DMS53 treated with DMSO at 0.1 percent for 48 hours (cell line): ENCODE data around the gene ACYP2.
"Not testable (repeated sequence)": the region's sequence is repeated elsewhere in the genome, so short reads cannot be mapped to it uniquely, and the experiment has no call there.

ENCODE experiments used
- DNase-seq: peaks from one replicate; lab custom pipeline; 2025; ENCODE audit not compliant: unreplicated experiment; lab: John Stamatoyannopoulos, UW

ACYP2 gene

DNA sequence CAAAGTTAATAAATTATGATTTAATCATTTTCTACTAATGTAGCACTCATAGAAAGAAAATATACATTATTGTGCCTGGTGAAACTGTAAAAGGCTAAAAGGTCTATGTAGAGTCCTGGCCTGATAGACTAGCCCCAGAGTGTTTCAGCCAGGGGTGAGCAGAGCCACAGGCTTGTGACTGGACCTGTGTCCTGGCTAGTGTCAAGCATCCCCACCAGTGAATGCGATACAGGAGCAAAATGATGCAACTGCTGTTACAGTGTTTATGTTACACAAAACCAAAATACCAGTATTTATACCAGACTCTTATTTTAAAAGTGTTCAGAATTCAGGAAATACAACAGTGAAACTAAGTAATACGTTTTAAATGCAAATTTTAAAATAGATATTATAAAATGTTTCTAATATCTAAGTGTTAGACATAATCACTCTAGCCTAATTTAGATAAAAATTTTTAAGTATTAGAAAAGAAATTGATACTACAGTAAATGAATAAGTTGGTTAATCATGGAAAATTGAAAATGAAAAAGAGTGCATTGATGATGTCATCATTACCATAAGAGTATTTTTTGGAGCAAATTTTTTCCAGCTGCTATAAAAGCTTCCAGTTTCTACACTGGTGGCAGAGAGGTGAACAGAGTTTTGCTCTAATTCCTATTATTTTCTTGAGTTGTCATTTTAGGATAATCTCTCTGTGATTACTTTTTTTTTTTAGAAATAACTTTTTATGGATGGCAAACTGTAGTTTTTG, 146.8 kb downstream of the ACYP2 start:
- no peak for DNase-seq

DNA sequence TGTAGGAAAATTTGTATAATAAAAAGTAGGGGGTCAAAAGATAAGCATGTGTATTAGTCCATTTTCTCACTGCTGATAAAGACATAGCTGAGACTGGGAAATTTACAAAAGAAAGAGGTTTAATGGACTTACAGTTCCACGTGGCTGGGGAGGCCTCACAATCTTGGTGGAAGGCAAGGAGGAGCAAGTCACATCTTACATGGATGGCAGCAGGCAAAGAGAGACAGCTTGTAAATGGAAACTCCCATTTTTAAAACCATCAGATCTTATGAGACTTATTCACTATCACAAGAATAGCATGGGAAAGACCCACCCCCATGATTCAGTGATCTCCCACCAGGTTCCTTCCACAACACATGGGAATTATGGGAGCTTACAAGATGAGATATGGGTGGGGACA, 149.7 kb downstream of the ACYP2 start:
- DNase-seq, result not testable (repeated sequence)

DNA sequence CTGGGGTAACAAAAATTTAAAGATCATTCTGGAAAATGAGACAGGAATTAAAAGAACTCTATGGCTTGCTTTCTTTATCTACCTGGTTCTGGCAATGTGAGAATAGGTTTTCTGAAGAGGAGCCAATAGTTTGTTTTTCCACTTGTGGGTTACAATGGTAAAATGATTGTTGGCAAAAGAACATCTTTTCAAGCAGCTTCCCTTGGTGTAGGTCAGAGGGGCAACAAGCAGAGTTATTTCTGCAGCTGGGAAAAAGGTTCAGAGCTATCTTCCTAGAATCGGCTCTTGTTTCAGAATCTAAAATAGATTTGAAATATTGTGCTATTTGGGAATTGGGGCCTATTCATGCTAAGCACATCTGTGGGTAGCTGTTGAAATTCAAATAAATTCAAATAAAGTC, 152.2 kb downstream of the ACYP2 start:
- no peak for DNase-seq

DNA sequence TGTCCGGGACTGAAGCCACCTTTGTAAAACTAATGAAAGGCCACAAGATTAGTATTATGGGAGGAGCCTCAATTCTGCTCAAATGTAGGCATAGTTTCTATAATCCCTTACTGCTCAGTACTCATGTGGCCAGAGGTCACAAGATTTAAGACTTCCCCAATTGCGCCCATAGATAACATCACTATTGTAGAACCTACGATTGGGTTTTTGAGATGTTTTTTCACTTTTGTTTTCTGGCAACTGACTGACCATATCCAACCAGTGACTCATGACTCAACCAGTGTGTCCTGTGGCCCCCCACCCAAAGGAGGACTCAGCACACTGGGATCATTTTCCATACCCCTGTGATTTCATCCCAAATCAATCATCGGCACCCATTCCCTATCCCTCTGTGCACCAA, 155.8 kb downstream of the ACYP2 start:
- DNase-seq, result no peak

DNA sequence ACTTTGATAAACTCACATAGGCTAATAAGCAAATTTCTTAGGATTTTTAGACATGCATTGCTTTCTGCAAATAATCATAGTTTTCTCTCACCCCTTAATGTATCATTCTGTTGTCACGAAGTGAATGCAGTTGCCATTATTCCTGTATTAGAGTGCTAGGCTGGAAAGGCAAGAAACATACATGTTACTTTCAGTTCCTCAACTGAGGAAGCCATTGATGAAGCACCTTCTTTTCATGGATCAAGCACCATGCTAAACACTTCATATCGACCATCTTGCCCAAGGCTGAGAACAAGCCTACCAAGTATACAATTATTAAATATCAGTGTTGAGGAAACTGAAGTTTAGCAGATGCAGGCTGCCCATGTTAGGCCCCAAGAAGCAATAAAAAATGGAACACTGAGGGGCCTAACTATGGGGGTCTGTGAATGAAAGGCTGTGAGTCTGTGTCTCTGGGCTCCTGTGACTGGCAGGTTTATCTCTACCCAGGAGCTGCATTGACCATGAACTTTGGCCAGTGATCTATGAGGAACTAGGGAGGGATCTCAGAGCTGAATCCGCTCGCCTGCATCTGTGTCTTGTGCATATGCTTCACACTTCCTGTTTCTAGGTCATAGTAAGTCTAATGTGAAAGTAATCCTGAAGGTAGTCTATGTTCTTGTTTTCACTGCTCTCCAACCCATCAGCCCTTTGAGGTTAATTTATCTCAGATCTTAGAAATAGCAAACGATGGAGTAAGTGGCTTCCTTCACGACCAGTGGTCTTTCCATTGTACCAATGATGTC, 156.6 kb downstream of the ACYP2 start:
- DNase-seq, result no peak

DNA sequence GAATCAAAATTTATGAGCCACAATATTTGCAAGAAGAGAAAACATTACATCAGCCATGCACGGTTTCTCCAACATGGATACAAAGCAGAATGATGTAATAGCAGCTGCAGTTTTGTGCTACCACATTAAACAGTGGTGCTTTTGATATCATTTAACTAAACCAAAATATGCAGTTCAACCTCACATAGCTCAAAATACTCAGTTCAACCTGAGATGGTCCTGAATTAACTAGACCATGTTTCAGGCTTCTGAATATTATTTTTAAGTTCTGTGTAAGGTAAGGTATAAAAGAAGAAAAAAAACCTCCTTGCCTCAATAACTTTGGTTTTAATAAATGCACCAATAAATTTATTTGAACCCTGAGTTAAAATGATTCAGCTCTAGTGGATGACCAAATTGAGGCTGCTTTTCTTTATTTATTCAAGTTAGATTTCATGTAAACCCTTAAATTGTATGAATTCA, 159.4 kb downstream of the ACYP2 start:
- DNase-seq, result peak; percentile 57

DNA sequence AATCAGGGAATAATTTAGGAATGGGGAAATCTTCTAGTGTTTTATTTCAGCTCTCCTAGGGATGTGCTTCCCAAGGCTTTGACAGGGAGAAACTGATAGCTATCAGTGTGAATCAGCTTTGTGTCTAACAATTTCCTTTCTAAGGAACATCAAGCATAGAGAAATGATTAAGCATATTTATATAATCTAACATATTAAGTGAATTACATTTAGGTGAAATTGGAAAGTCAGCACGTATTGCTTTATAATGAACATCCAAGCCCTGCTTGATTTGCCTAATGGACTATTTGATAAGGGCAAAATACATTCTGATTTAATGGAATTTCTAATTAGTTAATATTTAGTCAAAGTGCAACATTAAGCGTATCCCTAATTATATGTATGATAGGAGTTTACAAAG, 160.1 kb downstream of the ACYP2 start:
- DNase-seq, result no peak

DNA sequence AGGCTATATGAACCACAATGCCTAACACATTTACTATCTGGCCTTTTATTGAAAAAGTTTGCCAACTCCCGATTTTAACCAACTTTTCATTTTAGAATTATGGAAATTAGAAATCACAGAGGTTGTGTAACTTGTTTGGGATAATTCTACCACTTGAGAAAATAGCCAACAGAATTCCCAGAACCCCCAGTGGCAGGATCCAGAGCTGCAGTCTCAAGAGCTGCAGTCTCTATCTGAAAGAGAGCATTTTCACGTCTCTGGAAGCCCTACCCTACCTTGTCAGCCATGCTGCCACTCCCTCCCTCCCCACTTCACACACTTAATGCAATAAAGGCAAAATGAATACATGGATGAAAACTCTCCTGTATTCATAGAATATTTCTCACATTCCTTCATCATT, 164.0 kb downstream of the ACYP2 start:
- DNase-seq, result no peak

DNA sequence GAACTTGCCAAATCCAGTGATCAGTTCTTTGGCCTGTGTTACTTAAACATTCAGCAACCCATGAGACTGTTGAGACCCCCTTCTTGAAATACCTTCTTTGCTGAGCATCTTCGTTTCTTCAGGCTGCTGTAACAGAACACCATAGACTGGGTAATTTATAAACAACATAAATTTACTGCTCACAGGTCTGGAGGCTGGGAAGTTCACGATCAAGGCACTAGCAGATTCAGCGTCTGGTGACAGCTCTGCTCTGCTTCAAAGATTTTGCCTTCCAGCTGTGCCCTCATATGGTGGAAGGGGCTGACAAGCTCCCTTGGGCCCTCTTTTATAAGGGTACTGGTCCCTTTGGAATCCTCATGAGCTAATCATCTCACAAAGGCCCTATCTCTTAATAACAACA, 169.4 kb downstream of the ACYP2 start:
- no peak for DNase-seq

DNA sequence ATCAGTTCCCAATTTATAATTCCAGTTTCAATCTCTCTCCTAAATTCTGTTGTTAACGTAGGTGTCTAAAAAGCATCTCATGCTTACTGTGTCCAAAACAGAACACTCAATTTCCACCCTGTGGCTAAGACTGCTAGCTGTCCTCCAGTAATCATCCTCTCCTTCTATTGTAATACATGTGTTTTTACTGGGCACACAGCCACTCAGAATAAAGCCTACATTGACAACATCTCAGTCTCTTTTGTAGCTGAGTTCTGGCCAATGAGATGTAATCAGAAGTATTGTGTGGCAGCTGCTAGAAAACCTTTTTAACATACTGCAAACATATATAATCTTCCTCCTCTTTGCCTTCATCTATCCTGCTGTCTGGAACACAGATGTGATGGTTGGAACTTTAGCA, 170.0 kb downstream of the ACYP2 start:
- no peak for DNase-seq

DNA sequence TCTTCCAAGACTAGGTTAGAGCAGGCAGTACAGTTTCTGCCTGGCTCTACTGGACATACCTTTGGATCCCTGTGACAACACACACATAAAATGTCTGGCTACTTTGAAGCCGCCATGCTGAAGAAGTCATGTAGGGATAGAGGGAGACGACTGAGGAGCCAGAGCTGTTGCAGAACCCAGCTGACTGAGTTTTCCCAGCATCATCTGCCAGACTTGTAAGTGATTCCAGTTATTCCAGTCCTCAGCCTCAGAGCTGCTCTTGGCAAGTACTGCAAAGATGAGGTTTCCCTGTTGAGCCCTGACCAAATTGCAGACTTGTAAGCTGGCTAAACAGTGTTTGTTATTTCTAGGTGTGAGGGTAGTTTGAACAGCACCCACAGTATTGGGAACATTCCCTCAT, 172.1 kb downstream of the ACYP2 start:
- DNase-seq, result no peak

DNA sequence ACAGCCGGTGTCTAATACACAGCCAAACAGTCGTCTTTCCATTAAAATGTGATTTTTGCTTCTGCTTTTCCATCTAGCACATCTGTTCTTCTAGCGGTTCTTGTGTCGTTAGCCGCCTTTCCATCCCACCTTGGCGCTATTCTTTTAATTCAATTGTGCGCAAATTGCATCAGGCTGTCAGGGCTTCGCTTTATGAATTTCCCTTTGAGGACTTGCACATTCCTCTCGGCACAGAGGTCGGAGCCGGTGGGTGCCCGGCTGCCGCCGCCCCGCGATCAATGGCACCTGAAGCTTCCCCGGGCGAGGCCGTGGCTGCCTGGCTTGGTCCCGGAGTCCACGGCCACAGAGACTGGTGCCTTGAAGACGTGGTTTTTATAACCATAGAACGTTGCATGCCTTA, 174.5 kb downstream of the ACYP2 start:
- DNase-seq, result no peak

DNA sequence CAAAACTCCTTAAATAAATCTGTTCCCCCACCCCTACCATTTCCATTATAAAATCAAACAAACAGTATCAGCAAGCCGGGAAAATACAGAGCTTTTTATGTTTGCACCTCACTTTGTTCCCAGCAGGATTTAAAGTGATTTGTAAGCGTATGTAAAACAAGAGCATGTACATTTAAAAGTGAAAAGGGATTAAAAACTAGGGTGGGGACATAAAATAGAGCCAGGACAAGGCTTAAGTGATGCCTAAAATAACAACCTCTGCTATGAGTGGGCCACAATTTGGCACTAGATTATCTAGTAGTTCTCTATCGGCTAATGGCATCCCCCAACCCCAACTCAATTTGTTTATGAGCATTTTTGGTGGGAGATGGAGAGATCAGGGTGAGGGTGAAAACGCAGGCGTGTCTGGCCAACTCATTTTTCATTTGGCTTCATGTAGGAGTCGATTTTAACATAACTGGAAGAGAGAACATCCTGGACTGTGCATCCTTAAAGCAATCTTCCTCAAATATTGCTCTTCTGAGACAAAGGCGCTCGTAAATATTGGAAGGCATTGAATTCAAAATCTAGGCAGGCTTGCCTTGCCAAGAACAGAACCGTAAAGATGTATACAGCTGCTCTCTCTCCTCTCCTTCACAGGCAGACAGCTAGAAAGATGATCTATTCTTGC, 175.1 kb downstream of the ACYP2 start:
- DNase-seq, result no peak

DNA sequence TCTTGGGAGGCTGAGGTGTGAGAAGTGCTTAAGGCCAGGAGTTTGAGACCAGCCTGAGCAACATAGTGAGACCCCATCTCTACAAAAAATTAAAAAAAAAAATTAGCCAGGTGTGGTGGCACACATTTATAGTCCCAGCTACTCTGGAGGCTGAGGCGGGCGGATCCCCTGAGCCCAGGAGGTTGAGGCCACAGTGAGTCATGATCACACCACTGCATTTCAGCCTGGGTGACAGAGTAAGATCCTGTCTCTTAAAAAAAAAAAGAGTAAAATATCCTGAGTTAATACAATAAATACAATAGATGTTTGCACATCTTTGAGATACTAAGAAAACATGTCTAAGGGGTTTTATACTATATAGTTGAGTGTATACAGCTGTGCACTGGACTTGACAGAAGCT, 179.2 kb downstream of the ACYP2 start:
- DNase-seq, result not testable (repeated sequence)

DNA sequence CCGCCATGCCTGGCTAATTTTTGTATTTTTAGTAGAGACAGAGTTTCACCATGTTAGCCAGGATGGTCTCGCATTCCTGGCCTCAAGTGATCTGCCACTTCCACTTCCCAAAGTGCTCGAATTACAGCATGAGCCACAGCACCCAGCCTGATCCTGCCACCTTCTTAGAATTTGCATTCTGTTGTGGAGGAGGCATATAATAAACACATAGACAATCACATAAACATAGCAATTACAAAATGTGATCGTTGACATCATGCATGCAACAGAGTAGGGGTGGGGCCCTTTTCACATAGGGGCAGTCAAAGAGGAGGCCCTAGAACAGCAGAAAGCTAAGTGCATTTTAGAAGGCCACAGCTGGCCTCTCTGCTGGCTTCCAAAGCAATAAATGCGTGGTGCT, 180.5 kb downstream of the ACYP2 start:
- DNase-seq, result no peak

DNA sequence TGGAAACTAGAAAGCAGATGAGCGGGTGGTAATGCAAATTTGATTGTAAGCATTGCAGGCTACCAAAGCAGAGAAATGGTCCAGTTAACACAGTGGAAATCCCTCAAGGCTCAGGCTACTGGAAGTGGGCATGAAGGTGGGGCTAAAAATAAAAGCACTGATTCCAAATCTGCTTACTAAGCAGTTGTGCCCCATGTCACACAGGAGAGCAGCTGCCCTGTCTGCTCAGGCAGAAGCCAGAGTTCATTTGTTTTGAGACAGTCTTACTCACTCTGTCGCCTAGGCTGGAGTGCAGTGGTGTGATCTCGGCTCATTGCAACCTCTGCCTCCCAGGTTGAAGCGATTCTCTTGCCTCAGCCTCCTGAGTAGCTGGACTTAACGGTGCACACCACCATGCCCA, 183.1 kb downstream of the ACYP2 start:
- no peak for DNase-seq

DNA sequence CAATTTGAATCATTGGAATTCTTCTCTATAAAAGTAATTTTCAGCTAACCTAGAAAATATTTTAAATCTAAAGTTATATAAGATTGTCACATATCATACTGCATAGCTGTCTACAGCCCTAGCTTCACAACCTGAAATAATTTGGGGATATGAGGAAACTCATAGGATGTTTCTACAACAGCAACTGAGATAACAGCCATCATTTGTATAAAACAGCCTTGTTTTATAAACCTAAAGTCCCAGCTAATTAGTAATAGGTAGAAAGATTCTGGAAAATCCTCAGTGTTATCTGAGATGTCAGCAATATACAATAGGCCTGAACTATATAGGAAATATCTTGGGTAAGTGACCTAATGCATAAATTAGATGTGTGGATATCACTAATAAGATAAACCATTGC, 188.2 kb downstream of the ACYP2 start:
- DNase-seq, result no peak

DNA sequence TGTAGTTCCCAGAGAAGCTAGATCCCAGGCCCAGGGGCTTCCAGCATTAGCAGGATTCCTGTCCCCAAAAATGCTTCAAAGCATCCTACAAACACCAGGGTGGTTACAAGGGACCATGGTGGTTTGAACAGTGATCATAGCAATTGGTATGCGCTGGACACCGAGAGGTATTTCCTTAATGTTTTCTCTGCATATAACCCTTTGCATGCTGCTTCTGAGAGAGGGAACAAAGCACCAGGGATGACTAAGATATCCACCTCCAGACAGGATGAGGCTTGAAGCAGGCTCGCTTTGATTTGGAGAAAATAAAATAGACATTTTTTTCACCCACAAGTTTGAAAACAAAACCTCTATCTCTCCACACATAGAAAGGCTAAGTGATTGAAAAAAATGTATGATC, 191.1 kb downstream of the ACYP2 start:
- no peak for DNase-seq

DNA sequence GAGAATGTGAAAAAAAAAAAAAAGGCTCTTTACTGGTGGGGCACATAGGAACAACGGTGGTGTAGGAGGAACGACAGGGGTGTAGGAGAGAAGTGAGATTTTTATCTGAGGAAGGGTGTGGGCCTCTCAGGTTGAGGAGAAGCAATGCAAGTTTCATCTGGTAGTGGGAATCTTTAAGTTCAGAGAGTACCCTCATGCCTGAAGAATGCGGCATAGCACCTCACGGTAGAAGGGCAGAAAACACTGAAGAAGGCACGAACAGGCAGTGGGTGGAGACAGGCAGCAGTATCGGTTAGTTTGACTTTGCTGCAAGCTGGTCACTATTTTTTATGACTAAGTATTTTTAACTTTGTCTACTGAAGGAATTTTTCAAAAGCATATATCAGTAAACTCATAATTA, 192.8 kb downstream of the ACYP2 start:
- DNase-seq, result no peak

DNA sequence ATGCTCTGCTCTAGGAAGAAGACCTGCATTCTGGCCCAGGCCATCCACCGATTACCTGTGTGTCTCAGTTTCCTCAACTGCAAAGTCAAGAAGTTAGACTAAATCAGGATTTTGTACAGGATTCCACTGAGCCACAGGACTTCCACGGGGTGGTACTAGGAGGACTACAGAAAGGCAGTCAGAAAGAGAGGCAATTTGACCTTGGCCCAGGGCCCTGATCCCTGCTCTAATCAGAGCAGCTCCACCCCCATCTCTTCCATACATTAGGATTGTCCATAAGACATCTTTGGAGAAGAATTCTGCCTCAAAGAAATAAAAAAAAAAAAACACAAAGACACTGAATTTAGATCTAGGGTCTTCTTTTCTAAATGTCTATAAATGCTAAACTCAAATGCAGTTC, 193.4 kb downstream of the ACYP2 start:
- DNase-seq, result no peak

DNA sequence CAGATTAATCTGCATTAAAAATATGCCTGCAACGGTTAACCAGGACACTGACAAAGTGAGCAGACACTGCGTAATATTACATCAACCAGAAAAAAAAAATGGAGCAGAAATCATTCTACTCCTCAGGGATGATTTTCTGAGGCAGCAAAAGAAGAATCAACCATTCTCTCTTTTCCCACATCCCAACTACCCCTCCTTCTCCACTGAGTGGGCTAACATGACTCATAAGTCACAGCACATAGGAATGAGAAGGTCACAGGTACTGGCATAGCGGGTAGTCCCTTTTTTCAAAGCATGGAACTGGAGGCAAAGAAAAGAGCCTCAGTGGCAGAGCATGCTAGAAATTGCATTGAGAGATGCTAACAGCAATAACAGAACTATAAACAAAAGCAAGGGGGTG, 194.9 kb downstream of the ACYP2 start:
- no peak for DNase-seq

DNA sequence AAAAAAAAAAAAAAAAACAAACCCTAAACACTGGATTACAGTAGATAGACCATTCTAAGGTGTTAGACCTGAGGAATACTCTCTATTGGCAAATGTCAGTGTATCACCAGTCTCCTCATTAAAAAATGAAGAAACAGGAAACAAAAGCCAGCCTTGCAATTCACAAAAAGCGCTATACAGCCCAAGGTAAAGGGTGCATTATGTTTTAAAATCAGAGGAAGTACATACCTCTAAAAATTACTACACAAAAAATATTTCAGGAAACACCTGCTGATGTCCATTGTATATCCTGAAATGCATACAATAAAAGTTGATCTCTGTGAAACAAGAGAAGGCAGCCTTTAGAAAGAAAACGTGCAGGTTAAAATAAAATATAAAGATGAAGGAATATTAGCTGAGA, 195.5 kb downstream of the ACYP2 start:
- DNase-seq, result no peak
